ENCODE measurements around the gene TOX2. TPM values are rescaled to one million over a fixed set of nuclear protein-coding genes. Genes with fewer than 3 reads are reported as not detected.
A peak's percentile ranks its signal among the peaks of the same experiment; 100 is the strongest.

TOX2 gene
- total RNA-seq, 2 experiments from 2014 or later: 1.8 to 1.9 TPM

DNA sequence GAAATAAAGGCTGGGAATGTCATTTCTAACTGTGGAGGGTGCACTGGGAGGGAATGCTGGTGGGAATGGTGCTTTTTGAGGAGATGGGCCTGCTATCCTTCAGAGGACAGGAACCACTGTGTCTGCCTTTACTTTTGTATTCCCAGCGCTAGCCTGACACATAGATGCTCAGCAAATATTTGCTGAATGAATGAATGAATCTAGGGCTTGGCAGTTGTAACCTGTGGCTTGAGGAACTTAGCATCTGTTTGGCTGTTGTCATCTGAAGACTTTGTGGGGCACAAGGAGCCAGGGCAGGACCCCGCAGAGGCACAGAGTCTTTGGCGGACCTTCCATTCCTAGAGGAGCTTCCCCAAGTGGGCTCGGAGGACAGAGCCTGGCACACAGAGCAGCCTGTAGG lies 6.1 kb downstream of the TOX2 start:
- Mint-ChIP-seq H3K27ac (no peak overlapping the region), H3K4me1 (peaks cover 23% of the 10 kb centered on the region), H3K36me3 (no peaks in the 10 kb centered on the region), H3K27me3 (peaks cover 95% of the 10 kb centered on the region), H3K4me3 (no peak overlapping the region), H3K9me3 (ENCODE audit: low read depth) (no peaks in the 10 kb centered on the region)
- no peak for ATAC-seq
- CTCF ChIA-PET: no interaction called here
- no peak for DNase-seq

DNA sequence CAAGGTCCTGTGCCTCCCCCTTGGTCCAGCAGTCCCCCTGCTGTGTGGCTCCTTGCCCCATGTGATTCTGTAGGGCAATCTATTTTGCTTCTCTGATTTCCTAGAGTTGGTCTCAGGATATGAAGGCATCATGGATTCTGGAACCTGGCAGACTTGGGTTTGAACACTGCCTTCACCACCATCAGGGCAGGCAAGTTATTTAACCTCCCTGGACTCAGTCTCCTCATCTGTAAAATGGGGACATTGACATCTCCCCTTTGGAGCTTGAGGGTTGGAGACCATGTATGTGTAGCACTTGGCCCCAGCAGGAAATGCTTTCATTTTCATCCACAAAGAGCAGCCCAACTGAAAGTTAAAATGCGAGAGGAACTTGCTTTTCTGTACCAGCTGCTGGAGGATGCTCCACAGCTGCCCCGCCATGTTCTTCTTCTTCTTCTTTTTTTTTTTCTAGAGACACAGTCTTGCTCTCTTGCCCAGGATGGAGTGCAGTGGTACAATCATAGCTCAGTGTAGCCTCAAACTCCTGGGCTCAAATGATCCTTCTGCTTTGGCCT lies 6.7 kb downstream of the TOX2 start:
- CTCF ChIA-PET: no interaction called here
- peaks cover 28% of the 10 kb centered on the region for H3K4me1 Mint-ChIP-seq
- no peak for ATAC-seq
- no peaks in the 10 kb centered on the region for H3K9me3 Mint-ChIP-seq (ENCODE audit: low read depth)
- H3K4me3 Mint-ChIP-seq: no peak overlapping the region
- DNase-seq: no peak
- H3K27me3 Mint-ChIP-seq: peaks cover 96% of the 10 kb centered on the region
- H3K36me3 Mint-ChIP-seq: no peaks in the 10 kb centered on the region
- H3K27ac Mint-ChIP-seq: no peak overlapping the region

GRCh38 chr20:43922614-43923013 lies 8.0 kb downstream of the TOX2 start:
- Mint-ChIP-seq H3K9me3 (ENCODE audit: low read depth) (no peaks in the 10 kb centered on the region), H3K4me3 (no peak overlapping the region), H3K27me3 (peaks cover 91% of the 10 kb centered on the region), H3K27ac (no peak overlapping the region), H3K4me1 (peaks cover 29% of the 10 kb centered on the region), H3K36me3 (no peaks in the 10 kb centered on the region)
- no peak for ATAC-seq
- CTCF ChIA-PET: no interaction called here
- DNase-seq: no peak

DNA sequence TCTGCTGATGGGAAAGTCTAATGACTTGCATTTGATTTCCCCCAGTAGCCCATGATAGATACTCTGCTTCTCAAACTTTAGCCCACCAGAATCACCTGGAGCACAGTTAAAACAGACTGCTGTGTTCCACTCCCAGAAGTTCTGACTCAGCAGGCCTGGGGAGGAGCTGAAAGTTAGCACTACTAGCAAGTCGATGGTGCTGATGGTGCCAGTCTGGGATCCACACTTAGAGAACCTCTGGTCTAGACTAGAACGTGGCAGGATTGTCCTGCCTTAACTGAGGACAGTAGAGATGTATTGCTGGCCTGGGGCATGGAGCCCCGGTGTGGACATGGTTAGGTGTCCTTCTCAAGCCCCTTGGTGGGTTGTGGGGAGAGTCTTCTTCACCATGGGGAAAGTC lies 8.7 kb downstream of the TOX2 start:
- CTCF ChIA-PET: no interaction called here
- ATAC-seq (no peak), DNase-seq (no peak)
- no peak overlapping the region for H3K4me3 Mint-ChIP-seq
- peaks cover 29% of the 10 kb centered on the region for H3K4me1 Mint-ChIP-seq
- peaks cover 90% of the 10 kb centered on the region for H3K27me3 Mint-ChIP-seq
- no peaks in the 10 kb centered on the region for H3K9me3 Mint-ChIP-seq (ENCODE audit: low read depth)
- H3K27ac Mint-ChIP-seq: no peak overlapping the region
- no peaks in the 10 kb centered on the region for H3K36me3 Mint-ChIP-seq

GRCh38 chr20:43923917-43924316 lies 9.3 kb downstream of the TOX2 start:
- Mint-ChIP-seq H3K27me3 (peaks cover 88% of the 10 kb centered on the region), H3K9me3 (ENCODE audit: low read depth) (no peaks in the 10 kb centered on the region), H3K27ac (no peak overlapping the region), H3K4me3 (no peak overlapping the region), H3K4me1 (peaks cover 29% of the 10 kb centered on the region), H3K36me3 (no peaks in the 10 kb centered on the region)
- ATAC-seq: no peak
- CTCF ChIA-PET: no interaction called here
- DNase-seq: no peak

- CTCF ChIA-PET: interaction anchor here (1.1 to 1.5 kb wide), 3 partner anchors 11 to 175 kb away, joined by 3 to 4 read pairs (median 3); no protein-coding TSS in a partner anchor
- no peak overlapping the region for H3K27ac Mint-ChIP-seq
- no peaks in the 10 kb centered on the region for H3K9me3 Mint-ChIP-seq (ENCODE audit: low read depth)
- DNase-seq (peak; percentile 48), ATAC-seq (no peak)
- H3K36me3 Mint-ChIP-seq: no peaks in the 10 kb centered on the region
- peaks cover 29% of the 10 kb centered on the region for H3K4me1 Mint-ChIP-seq
- H3K4me3 Mint-ChIP-seq: no peak overlapping the region
- H3K27me3 Mint-ChIP-seq: peaks cover 87% of the 10 kb centered on the region
Measured at GRCh38 chr20:43925215-43925614, 10.6 kb downstream of the TOX2 start.

DNA sequence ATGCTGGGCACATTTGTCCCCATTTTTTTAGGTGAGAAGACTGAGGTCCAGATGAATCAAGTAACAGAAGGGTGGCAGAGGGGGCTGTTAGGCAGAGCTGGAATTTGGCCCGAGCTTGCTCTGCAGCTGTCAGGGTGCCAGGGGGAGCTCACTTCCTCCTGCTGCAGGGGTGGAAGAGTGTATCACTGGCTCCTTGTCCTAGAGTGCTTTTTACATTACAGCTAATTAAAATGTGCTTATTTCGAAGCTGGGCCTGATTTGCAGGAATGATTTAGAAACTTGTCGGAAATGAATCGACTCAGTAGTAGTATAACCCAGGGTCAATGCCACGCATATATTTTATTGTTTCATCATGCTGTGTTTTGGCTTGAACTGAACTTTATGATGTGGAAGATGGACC lies 11.1 kb downstream of the TOX2 start:
- Mint-ChIP-seq H3K36me3 (no peaks in the 10 kb centered on the region), H3K9me3 (ENCODE audit: low read depth) (no peaks in the 10 kb centered on the region), H3K27me3 (peaks cover 81% of the 10 kb centered on the region), H3K27ac (no peak overlapping the region), H3K4me1 (peaks cover 29% of the 10 kb centered on the region), H3K4me3 (no peak overlapping the region)
- no peak for ATAC-seq
- no peak for DNase-seq
- CTCF ChIA-PET: interaction anchor here (1.1 to 1.5 kb wide), 4 partner anchors 10 to 176 kb away, joined by 3 to 4 read pairs (median 3); no protein-coding TSS in a partner anchor

DNA sequence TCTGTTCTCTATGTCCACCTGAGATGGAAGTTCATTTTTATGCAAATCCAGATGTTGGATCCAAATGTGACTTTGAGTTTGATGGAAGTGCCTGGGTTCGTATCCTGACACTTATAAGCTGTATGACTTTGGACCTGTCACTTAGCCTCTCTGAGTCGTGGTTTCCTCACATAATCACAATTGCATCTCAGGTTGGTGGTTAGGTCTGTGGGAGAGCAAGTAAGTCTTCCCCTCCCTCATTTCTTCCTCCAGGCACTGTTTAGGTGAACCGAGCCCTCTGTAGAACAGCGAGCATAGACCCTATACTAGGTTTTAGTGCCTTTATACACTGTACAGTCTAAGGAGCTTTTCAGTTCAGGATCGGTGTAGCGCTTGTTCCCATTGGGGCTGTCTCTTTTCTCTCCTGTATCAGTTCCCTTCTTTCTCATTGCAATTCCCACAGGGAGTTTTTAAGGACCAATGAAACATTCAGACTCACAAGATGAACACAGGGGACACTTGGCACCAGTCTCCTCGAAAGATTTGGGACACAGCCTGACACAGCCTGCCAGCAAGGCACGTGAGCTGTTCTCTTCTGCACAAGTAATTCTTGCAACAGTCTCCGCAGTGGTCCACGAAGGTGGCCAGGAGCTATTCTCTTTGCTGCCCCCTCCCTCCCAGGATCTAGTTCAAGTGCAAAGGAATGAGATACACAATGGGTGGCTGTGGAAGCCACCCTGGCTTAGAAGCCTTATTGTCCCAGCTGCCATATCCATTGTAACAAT lies 11.8 kb downstream of the TOX2 start:
- Mint-ChIP-seq H3K9me3 (ENCODE audit: low read depth) (no peaks in the 10 kb centered on the region), H3K4me1 (peaks cover 25% of the 10 kb centered on the region), H3K4me3 (no peak overlapping the region), H3K27ac (no peak overlapping the region), H3K27me3 (peaks cover 77% of the 10 kb centered on the region), H3K36me3 (no peaks in the 10 kb centered on the region)
- DNase-seq (no peak), ATAC-seq (peak; percentile 23)
- CTCF ChIA-PET: interaction anchor here (1.1 to 1.5 kb wide), 4 partner anchors 10 to 177 kb away, joined by 3 to 4 read pairs (median 3); no protein-coding TSS in a partner anchor

DNA sequence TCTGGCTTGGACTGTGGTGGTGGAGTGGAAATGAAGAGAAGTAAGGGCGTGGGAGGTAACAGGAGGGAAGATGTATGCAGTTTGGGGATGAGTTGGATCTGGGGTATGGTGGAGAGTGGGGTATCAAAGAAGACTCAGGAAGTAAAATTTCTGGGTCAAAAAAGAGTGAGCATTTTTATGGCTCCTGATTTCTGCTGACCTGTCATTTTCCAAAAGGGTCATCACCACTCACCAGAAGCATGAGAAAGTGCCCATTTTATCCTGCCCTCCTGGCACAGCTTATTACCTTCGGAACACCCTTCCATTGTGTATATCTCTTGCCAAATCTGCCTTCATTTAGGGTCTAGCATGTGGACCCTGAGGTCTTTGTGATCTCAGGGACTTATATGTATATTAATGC lies 17.3 kb downstream of the TOX2 start:
- Mint-ChIP-seq H3K27ac (no peak overlapping the region), H3K36me3 (no peaks in the 10 kb centered on the region), H3K4me3 (no peak overlapping the region), H3K27me3 (peaks cover 59% of the 10 kb centered on the region), H3K4me1 (no peaks in the 10 kb centered on the region), H3K9me3 (ENCODE audit: low read depth) (no peaks in the 10 kb centered on the region)
- CTCF ChIA-PET: no interaction called here
- no peak for ATAC-seq
- no peak for DNase-seq

DNA sequence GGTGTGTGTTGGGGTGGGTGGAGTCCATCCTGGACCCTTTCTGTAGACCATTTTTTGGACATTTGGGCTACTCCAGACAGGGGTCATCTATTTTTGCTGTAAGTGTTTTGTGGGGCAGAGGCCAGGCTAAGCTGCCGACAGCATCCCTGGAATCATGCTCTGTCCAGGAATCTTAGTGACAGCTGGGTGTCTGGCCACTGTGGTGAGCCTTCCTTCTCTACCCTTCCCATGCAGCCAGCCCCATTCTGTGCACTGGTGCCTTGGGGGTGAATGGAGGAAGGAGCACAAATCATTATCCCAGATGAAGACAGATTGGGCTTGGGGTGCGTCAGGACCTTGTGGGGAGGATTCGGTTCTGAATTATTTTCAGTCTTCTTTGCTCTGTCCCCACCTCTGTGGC lies 20.2 kb downstream of the TOX2 start:
- ATAC-seq: no peak
- CTCF ChIA-PET: interaction anchor here (0.7 to 1.1 kb wide), 3 partner anchors 48 to 184 kb away, joined by 3 to 4 read pairs (median 3); no protein-coding TSS in a partner anchor
- H3K27ac Mint-ChIP-seq: no peak overlapping the region
- H3K4me3 Mint-ChIP-seq: no peak overlapping the region
- peaks cover 59% of the 10 kb centered on the region for H3K27me3 Mint-ChIP-seq
- peaks cover 7% of the 10 kb centered on the region for H3K4me1 Mint-ChIP-seq
- H3K36me3 Mint-ChIP-seq: no peaks in the 10 kb centered on the region
- no peak for DNase-seq
- H3K9me3 Mint-ChIP-seq (ENCODE audit: low read depth): no peaks in the 10 kb centered on the region

DNA sequence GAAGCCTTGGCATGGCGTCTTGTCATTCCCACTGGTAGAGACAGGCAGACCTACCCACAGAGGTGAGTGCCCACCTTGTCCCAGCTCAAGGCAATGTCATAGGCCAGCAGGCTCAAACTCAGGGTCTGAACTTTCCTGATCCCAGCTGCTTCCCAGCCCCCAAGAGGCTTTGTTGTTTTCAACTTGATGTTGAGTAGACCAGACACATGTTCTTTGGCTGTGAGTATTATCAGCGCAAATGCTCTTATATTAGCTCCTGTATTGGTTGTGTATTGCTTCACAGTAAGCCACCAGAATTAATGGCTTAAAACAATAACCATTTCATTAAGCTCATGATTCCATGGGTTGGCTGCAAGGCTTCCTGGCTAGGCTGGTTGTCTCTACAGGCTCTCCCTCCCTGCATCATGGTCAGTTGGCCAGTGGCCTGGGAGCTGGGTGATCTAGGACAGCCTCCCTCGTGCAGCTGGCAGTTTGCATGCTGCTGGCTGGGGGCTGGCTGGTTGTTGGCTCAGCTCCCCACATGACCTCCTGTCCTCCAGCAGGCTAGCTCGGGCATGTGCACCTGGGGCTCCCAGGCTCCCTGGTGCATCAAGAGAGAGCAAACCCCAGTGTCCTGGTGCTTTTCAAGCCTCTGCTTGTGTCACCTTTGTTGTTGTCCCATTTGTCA lies 21.6 kb downstream of the TOX2 start:
- DNase-seq (no peak), ATAC-seq (no peak)
- H3K4me3 Mint-ChIP-seq: no peak overlapping the region
- H3K9me3 Mint-ChIP-seq (ENCODE audit: low read depth): no peaks in the 10 kb centered on the region
- no peak overlapping the region for H3K27ac Mint-ChIP-seq
- CTCF ChIA-PET: interaction anchor here (0.6 to 1.3 kb wide), 3 partner anchors 10 to 186 kb away, joined by 3 to 4 read pairs (median 3); no protein-coding TSS in a partner anchor
- H3K27me3 Mint-ChIP-seq: peaks cover 59% of the 10 kb centered on the region
- peaks cover 19% of the 10 kb centered on the region for H3K4me1 Mint-ChIP-seq
- H3K36me3 Mint-ChIP-seq: peaks cover 2% of the 10 kb centered on the region

DNA sequence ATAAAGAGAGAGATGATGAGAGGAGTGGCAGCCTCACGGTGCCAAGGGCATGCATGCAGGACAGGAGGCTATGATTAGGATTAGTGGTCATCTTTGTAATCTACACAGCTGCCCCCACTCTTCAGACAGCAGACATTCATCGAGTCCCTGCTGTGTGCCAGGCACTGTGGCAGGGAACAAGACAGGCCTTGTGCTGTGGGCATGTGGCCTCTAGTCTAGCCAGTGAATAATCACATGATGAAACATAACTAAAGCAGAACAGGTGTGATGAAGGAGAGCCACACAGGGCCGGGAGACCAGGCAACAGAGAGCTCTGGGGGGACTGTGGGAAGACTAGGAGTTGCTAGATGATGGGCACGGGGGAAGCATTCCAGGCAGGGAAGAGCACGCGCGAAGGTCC lies 22.2 kb downstream of the TOX2 start:
- no peak for DNase-seq
- Mint-ChIP-seq H3K4me1 (peaks cover 25% of the 10 kb centered on the region), H3K27me3 (peaks cover 53% of the 10 kb centered on the region), H3K27ac (no peak overlapping the region), H3K36me3 (peaks cover 2% of the 10 kb centered on the region), H3K4me3 (no peak overlapping the region), H3K9me3 (ENCODE audit: low read depth) (no peaks in the 10 kb centered on the region)
- CTCF ChIA-PET: interaction anchor here (1.3 kb wide), 1 partner anchor 11 kb away, joined by 3 read pairs; no protein-coding TSS in a partner anchor
- no peak for ATAC-seq

DNA sequence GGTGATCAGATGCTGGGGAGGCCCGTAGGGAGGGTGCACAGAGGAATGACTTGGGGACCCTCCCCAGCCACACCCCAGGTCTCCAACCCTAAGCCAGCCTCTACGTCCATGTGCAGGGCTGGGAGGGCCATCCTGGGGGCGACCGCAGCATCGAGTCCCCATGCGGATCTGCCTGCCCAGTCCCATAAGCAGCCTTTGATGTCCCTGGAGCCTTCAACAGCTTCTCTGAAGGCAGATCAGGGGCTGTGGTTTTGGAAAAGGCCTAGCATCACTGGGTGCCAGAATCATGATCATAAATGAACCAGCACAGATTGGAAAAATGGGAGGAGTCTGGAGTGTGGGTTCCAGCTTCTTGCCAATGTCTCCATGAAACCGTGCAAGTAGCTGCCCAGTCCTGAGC lies 22.9 kb downstream of the TOX2 start:
- DNase-seq: no peak
- Mint-ChIP-seq H3K27me3 (peaks cover 47% of the 10 kb centered on the region), H3K4me3 (no peak overlapping the region), H3K4me1 (peaks cover 31% of the 10 kb centered on the region), H3K9me3 (ENCODE audit: low read depth) (no peaks in the 10 kb centered on the region), H3K27ac (no peak overlapping the region), H3K36me3 (peaks cover 2% of the 10 kb centered on the region)
- no peak for ATAC-seq
- CTCF ChIA-PET: no interaction called here
